Left cardiac atrium (tissue), 4 donors: ENCODE data around the gene BRPF1. TPM values are rescaled to one million over a fixed set of nuclear protein-coding genes. Genes with fewer than 3 reads are reported as not detected.

Source experiments
- ATAC-seq, 2 donors: fragments of 200-7000 bp; cut with Tn5 transposase; one replicate each; pipeline ENCODE4 v1.9.1; 2020; ENCODE audit warnings: mild to moderate bottlenecking in 2 of 2, moderate library complexity in 2 of 2
- DNase-seq: peaks from one replicate; pipeline ENCODE4 v3.0.0-alpha.2; 2020
- intact Hi-C, 2 donors: fragments of 100-400 bp; cut with DNase I; formaldehyde crosslinking; loops; one replicate each; pipeline versions ENCODE4 v1.14.1 to v1.15.1; 2022 to 2023
- total RNA-seq, 2 donors: library from RNA; stranded (reverse); fragmentation: NEBNext Ultra II Directional; extraction: Animal tissue kit (Norgen Biotek cat#: 25700); gene quantifications; one replicate each; pipeline ENCODE4 v1.2.1, GENCODE V29; 2021
- donor health status: DM: no; HTN: yes; CAD: no.
- donor health status: DM: no; HTN: yes; CAD: no; lungs with severe emphysema.
- donor health status: DM: yes; HTN: yes; CAD: no.
- donor health status: Dilated cardiomyopathy.

The BRPF1 gene
- total RNA-seq, 2 donors from 2014 or later, result 10.2 to 14.6 TPM

GRCh38 chr3:9725775-9726515 is 5.6 kb upstream of the BRPF1 start:
- ATAC-seq (no peak), DNase-seq (no peak)
- intact Hi-C loops, result no loop called here

GRCh38 chr3:9727041-9727595 is 4.4 kb upstream of the BRPF1 start:
- intact Hi-C loops, result no loop called here
- ATAC-seq, result no peak
- DNase-seq, result no peak

GRCh38 chr3:9727743-9728142 is 3.8 kb upstream of the BRPF1 start:
- intact Hi-C loops, result no loop called here
- ATAC-seq (no peak), DNase-seq (no peak)

- DNase-seq (no peak), ATAC-seq (no peak)
- intact Hi-C loops, result no loop called here
Measured at GRCh38 chr3:9729419-9729818, 2.1 kb upstream of the BRPF1 start.

GRCh38 chr3:9730657-9731205 is 804 bp upstream of the BRPF1 start:
- intact Hi-C loops, result loop anchor here (10.0 kb wide), 2 partner anchors 74 to 226 kb away; no protein-coding TSS in a partner anchor
- no peak for DNase-seq
- peak; percentile 60 to 76 for ATAC-seq

GRCh38 chr3:9732080-9732739 is 675 bp downstream of the BRPF1 start:
- ATAC-seq (peak in 1 of 2 donors; percentile 3), DNase-seq (peak; percentile 43)
- intact Hi-C loops, result loop anchor here (2.0 to 10.0 kb wide), 3 partner anchors 17 to 227 kb away; partner anchors contain the start of gene OGG1 (in 1 of the 2)

GRCh38 chr3:9732740-9733115 is 1.2 kb downstream of the BRPF1 start:
- DNase-seq, result peak; percentile 39
- no peak for ATAC-seq
- intact Hi-C loops, result loop anchor here (2.0 to 10.0 kb wide), 3 partner anchors 16 to 228 kb away; partner anchors contain the start of gene OGG1 (in 1 of the 2)

- DNase-seq, result no peak
- no peak for ATAC-seq
- intact Hi-C loops, result loop anchor here (10.0 kb wide), 2 partner anchors 68 to 232 kb away; no protein-coding TSS in a partner anchor
Measured at GRCh38 chr3:9736831-9737230, 5.3 kb downstream of the BRPF1 start.

- no peak for DNase-seq
- intact Hi-C loops, result loop anchor here (10.0 kb wide), 2 partner anchors 66 to 234 kb away; no protein-coding TSS in a partner anchor
Measured at GRCh38 chr3:9739181-9739580, 7.6 kb downstream of the BRPF1 start.

GRCh38 chr3:9742560-9742959 is 11.0 kb downstream of the BRPF1 start:
- ATAC-seq (no peak), DNase-seq (no peak)
- intact Hi-C loops, result no loop called here

More at GRCh38 chr3:9739181-9739580, 7.6 kb downstream of the BRPF1 start:
- ATAC-seq, result no peak

GRCh38 chr3:9743548-9743947 is 12.0 kb downstream of the BRPF1 start:
- intact Hi-C loops, result no loop called here
- ATAC-seq, result no peak
- DNase-seq, result no peak

- DNase-seq, result no peak
- no peak for ATAC-seq
- intact Hi-C loops, result no loop called here
Measured at GRCh38 chr3:9744162-9744561, 12.6 kb downstream of the BRPF1 start.

- intact Hi-C loops, result no loop called here
- ATAC-seq (no peak), DNase-seq (no peak)
Measured at GRCh38 chr3:9745521-9745920, 14.0 kb downstream of the BRPF1 start.

GRCh38 chr3:9746330-9746729 is 14.8 kb downstream of the BRPF1 start:
- ATAC-seq (no peak), DNase-seq (no peak)
- intact Hi-C loops, result no loop called here

- ATAC-seq, result no peak
- intact Hi-C loops, result no loop called here
- DNase-seq, result no peak
Measured at GRCh38 chr3:9747267-9747666, 15.7 kb downstream of the BRPF1 start.

GRCh38 chr3:9748031-9748430 is 16.5 kb downstream of the BRPF1 start:
- ATAC-seq (no peak), DNase-seq (no peak)
- intact Hi-C loops, result loop anchor here in 1 of 2 donors (2.0 kb wide), 1 partner anchor 15 kb away; no protein-coding TSS in a partner anchor

- ATAC-seq (no peak), DNase-seq (no peak)
- intact Hi-C loops, result loop anchor here in 1 of 2 donors (2.0 kb wide), 1 partner anchor 16 kb away; no protein-coding TSS in a partner anchor
Measured at GRCh38 chr3:9749296-9749644, 17.7 kb downstream of the BRPF1 start.

GRCh38 chr3:9749645-9750555 is 18.4 kb downstream of the BRPF1 start, which contains the start of gene OGG1:
OGG1 (plus strand) TSS chr3:9749952; CDS start chr3:9750287, 335 bp downstream.
- DNase-seq, result peak; percentile 98
- intact Hi-C loops, result loop anchor here in 1 of 2 donors (2.0 kb wide), 1 partner anchor 17 kb away; no protein-coding TSS in a partner anchor
- peak; percentile 98 to 99 for ATAC-seq
